NCI-H226 (cell line): ENCODE measurements around the gene SMAD6.
"Not testable (repeated sequence)": the region's sequence is repeated elsewhere in the genome, so short reads cannot be mapped to it uniquely, and the experiment has no call there.

ENCODE experiments used
- DNase-seq: peaks from one replicate; pipeline ENCODE4 v3.0.0-alpha.2; 2015

The SMAD6 gene

DNA sequence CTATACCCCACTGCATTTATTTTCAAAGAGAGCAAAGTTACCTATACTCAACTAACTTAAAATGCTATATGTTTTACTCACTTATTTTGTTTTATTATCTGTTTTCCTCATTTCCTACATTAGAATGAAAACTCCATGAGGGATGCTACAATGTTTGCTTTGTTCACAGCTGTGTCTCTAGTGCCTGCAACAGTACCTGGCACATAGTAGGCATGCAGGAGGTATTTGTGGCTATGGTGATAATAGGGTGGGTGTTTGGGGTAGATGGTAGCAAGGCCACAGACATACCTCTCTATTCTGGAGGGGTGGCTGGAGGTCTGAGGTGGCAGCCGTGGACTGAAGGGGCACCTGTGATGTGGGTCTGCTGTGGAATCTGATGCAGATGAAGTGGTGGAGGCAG is 24.7 kb upstream of the SMAD6 start:
- DNase-seq: no peak

- DNase-seq: no peak
Measured at GRCh38 chr15:66679061-66679656, 22.9 kb upstream of the SMAD6 start.

DNA sequence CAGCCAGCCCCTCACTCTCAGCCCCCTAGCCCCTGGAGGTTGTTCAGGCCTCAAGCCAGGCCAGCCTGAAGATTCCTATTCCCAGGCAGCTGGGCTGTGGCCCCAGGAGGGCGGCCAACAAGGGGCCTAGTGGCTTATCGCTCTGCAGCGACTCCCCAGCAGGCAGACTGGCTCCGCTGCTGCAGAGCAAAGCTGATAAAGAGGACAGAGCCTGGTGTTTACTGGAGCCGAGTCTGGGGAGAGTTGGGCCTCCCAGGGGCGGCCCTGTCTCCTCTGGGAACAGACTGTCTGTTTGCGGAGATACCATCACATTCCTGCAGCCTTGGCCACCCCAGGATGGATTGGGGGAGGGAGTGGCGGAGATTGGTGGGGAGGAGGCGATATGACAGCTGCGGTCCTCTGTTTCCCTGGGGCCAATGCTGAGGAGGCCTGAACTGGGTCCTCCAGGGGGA is 22.4 kb upstream of the SMAD6 start:
- DNase-seq: peak; percentile 32

DNA sequence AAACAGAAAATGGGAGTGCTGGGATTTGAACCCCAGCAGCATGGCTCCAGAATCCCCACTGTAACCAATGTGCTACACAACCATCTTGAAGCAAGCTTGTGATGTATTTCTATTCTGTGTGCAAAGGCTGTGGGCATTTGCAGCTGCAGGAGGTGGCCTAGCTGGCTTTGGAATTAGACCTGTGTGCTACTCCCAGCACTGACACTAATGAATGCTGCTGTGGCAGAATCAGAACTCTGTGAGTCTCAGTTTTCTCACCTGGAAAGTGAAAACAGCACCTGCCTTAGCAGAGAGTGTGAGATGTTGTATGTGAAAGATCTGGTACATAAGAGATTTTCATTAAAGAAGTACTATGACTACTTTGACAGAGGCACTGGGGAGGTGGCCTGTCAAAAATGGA is 21.5 kb upstream of the SMAD6 start:
- no peak for DNase-seq

DNA sequence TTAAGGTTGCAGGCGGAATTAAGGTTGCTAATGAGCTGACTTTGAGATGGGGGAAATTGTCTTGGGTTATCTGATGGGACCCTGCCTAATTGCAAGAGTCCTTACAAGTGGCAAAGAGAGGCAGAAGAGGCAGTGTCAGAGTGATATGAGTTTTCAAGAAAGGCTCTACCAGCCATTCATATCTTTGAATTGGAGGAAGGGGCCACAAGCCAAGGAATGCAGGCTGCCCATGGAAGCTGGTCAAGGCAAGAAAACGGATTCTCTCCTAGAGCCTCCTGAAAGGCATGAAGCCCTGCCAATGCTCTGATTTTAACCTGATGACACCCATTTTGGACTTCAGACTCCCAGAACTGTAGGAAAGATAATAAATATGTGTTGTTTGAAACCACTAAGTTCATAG is 20.6 kb upstream of the SMAD6 start:
- DNase-seq: no peak

GRCh38 chr15:66682246-66682645 is 19.8 kb upstream of the SMAD6 start:
- no peak for DNase-seq

GRCh38 chr15:66682865-66683264 is 19.2 kb upstream of the SMAD6 start:
- DNase-seq: no peak

GRCh38 chr15:66684136-66684681 is 17.8 kb upstream of the SMAD6 start:
- DNase-seq: peak; percentile 36

- no peak for DNase-seq
Measured at GRCh38 chr15:66685638-66686150, 16.3 kb upstream of the SMAD6 start.

- DNase-seq: not testable (repeated sequence)
Measured at GRCh38 chr15:66690912-66691311, 11.1 kb upstream of the SMAD6 start.

DNA sequence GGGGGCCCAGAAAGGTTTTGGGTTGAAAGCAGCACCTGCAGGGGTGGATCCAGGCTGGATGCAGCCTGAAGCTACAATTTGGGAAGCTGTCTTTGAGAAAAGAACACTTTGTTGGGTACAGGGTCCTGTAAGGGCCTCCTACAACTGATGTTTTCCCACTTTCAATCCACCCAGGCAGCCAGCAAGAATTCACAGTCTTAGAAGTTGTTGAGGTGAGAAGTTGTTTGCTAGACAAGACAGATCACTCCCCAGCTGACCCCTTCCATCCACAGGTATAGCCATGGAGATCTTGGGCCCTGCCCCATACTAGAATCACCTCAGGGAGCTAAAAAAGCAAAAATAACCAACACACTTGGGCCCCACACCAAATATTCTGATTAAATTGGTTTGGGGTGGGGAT is 10.3 kb upstream of the SMAD6 start:
- DNase-seq: no peak

DNA sequence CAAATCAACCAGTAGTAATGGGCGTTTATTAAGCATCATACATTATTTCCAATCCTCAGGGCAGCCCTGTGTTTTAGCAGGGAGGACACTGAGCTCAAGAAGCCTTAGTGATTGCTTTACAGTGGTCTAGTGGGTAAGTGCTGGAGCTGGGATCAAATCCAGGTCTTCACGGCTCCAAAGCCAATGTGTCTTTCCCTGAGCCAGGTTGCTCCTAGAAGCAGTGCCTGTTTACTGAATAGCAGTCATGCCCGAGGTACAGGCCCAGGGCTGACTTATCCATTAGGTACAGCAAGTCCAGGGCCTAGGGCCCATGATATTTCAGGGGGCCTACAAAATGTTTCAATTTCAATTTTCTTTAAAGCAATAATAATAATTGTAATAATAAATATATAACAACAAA is 9.6 kb upstream of the SMAD6 start:
- DNase-seq: no peak

DNA sequence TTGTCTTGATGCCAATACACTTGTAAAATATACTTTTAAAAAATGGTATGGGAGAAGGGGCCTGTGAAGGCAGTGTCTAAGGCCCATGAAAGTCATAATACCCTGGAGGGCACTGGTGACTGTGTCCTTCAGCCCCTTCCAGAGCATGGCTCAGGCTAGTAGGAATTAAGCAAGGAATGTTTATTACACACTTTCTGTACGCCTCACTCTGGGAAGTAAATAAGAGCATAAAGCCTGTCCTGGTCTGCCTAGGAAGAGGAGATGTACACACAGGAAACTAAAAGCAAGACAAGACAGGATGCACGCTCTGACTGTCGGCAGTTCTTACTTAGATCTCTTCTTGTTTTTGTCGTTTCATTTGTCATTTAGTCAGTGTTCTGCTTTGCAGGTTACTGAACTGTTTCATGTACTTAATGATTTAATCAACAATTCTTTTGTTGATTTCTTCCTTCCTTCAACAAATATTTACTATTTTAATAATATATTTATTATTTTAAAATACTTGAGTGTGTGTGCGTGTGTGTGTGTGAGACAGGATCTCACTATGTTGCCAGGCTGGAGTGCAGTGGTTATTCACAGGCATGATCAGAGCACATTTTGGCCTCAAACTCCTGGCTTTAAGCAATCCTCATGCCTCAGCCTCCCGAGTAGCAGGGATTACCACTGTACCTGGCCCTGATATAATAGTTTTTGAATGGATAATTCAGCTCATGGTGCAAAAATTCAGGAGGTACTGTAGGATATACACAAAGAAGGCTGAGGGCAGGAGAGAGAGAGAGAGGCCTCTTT is 9.0 kb upstream of the SMAD6 start:
- DNase-seq: no peak

GRCh38 chr15:66696770-66697169 is 5.3 kb upstream of the SMAD6 start:
- DNase-seq: no peak

DNA sequence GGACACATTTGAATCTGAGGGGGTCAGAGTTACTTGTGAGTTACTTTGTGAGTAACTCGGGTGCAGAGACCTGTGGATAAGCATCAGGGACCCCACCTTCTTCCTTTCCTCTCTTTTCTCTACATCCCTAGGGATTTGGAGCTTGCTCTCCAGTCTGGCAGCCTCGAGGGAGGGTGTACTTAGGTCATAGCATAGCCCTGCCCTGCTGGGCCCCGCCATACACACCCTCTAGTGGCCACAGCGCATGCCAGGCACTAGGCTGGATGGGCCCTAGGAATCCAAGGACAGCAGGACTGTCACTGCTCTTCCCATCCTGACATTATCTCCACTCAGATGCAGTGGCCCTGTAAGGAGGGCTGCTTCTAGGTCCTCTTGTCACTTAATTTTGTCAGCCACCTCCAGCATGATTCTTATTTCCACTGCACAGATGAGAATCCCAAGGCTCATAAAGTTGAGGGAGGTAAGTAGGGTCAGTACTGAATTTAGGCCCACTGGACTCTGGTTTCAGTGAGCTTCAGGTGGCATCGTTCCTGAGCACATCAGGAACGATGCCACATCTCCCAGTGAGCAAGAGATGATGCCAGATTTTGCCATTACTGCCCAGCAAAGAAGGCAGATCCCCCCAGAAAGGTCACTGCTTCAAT is 3.6 kb upstream of the SMAD6 start:
- peak; percentile 74 for DNase-seq

GRCh38 chr15:66698971-66699370 is 3.1 kb upstream of the SMAD6 start:
- DNase-seq: no peak

DNA sequence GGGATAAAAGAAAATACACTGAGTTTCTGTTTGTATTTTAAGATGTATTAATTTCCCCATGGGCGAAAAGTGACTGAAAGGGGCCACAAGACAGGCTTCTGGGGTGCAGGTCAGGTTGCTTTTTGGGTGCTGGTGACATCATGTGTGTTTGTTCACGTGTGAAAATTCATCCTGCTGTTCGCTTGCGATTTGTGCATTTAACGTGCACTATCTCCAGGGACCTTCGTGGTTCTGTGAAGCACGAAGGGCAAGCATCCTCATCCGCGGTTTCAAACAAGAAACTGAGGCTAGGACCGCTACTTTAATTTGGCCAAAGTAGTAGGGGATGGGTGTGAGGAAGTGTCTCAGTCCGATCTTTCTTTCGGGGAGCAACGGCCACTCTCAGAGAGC is 1.6 kb upstream of the SMAD6 start:
- no peak for DNase-seq

- peak; percentile 98 for DNase-seq
Measured at GRCh38 chr15:66700802-66701421, 1.1 kb upstream of the SMAD6 start.

DNA sequence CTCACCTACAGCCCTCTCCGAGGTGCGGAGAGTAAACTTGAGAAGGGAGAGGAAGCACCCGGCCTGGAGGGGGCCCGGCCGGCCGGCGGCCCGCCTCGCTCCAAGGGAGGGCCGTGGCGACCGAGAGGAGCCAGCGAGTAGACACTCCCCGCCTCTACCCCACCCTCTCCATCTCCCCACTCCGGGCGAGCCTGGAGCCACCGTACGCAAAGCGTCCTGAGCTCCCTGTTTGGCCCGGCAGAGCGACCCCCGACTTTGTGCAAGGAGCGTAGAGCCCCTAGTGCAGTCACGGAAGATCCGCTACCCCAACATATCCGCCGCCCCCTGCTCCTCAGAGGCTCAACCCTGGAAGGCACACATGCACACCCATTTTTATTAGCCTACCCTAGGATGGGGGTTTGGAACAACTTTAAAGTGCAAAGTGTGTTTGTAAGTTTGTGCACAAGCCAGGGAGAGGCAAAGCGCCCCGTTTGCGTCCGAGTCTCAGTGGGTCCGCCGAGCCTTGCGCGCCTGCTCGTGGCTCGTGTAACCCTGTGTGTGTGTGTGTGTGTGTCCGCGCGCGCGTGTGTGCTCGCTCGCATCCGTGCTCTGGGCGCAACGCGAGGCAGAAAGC is 508 bp upstream of the SMAD6 start:
- peak; percentile 78 for DNase-seq

GRCh38 chr15:66702787-66703539 is 927 bp downstream of the SMAD6 start:
- no peak for DNase-seq

DNA sequence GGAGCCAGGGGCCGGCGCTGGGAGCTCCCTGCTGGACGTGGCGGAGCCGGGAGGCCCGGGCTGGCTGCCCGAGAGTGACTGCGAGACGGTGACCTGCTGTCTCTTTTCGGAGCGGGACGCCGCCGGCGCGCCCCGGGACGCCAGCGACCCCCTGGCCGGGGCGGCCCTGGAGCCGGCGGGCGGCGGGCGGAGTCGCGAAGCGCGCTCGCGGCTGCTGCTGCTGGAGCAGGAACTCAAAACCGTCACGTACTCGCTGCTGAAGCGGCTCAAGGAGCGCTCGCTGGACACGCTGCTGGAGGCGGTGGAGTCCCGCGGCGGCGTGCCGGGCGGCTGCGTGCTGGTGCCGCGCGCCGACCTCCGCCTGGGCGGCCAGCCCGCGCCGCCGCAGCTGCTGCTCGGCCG is 1.5 kb downstream of the SMAD6 start:
- DNase-seq: no peak
